GM19467 (cell line): ENCODE results near the gene DYNC1I2.
"Not testable (repeated sequence)": the region's sequence is repeated elsewhere in the genome, so short reads cannot be mapped to it uniquely, and the experiment has no call there.

ENCODE experiments used
- ATAC-seq: cut with Tn5 transposase; IDR thresholded peaks from one replicate; pipeline ENCODE4 v1.9.1; 2021; ENCODE audit warnings: mild to moderate bottlenecking, moderate library complexity; ENCODE audit not compliant: unreplicated experiment

DYNC1I2 gene

DNA sequence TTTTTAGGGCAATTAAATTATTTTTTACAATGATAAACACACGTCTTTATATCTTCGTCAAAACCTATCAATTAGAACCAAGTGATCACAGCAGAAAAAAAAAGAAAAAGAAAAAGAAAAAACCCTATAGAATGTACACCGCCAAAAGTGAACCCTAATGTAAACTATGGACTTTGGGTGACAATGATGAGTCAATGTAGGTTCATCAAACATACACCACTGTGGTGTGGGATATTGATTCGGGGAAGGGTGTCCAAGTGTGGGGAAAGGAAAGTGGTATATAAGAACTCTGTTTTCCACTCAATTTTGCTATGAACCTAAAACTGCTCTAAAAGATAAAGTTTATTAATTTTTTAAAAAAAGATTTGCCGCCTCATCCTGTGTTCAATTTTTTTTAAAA lies 85.1 kb downstream of the DYNC1I2 start:
- ATAC-seq: no peak

GRCh38 chr2:171774581-171774980 lies 87.3 kb downstream of the DYNC1I2 start:
- not testable (repeated sequence) for ATAC-seq

DNA sequence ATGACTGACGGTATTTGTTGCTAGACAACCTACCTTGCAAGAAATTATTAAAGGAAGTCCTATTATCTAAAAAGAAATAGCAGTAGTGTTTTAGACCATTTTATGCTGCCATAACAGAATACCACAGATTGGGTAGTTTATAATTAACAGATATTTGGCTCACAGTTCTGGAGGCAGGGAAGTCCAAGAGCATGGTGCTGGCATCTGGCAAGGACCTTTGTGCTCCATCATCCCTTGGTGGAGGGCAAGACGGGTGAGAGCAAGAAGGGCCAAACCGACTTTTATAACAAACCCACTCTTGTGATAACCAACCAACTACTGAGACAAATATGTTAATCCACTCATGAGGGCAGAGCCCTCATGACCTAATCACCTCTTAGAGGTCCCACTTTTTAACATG lies 91.2 kb downstream of the DYNC1I2 start:
- no peak for ATAC-seq

GRCh38 chr2:171785450-171785849 lies 98.2 kb downstream of the DYNC1I2 start:
- ATAC-seq: no peak

DNA sequence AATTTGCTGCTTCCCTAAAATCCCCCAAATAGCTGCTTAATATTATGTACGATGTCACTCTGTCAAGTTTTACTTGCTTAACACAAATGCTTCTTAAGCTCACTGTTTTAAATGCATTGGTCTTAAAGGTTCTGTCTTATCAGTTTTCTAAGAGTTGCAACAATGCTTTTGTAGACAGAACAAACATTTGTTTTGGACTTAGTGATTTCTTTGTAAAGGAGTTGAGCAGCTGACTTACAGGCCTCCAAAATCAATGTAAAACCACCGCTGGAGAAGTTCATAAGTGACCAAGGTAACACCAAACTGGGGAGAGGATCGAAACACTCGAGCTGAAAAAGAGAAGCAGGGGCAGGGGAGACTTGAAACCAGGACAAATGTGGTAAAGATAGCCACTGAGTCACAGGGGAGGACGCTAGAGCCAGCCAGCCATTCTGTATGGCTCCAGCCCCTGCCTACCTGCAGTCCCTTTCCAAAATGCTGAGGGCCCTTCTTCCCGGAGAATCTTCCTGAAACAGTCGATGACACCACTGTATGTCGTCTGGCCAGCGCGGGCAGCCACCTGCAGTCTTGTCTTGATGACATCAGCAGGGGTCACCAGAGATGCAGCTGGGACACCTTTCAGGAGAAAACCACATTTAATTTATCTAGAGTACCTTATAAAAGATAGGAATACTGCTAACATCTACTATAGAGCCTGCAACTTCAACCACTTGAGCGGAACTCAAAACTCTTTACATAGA lies 100.2 kb downstream of the DYNC1I2 start:
- no peak for ATAC-seq

GRCh38 chr2:171788316-171788993 lies 101.2 kb downstream of the DYNC1I2 start:
- no peak for ATAC-seq

DNA sequence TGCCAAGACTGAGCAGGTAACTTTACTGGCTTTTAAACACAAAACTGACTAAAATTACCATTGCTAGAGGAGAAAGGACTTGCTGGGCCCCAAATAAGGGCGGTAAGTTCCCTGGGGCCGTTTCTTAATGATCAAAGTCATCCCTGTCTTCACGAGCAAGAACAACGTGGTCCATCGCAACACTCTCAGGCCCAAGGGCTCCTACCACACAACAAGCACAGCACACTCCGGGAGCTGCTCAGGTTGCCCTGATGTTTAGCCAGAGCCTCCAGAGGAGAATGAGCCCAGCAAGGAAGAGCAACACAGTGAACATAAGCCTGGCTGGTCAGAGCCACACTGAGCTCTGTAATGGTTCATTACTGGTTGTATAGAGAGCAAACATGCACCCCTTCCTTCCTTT lies 102.7 kb downstream of the DYNC1I2 start:
- no peak for ATAC-seq

DNA sequence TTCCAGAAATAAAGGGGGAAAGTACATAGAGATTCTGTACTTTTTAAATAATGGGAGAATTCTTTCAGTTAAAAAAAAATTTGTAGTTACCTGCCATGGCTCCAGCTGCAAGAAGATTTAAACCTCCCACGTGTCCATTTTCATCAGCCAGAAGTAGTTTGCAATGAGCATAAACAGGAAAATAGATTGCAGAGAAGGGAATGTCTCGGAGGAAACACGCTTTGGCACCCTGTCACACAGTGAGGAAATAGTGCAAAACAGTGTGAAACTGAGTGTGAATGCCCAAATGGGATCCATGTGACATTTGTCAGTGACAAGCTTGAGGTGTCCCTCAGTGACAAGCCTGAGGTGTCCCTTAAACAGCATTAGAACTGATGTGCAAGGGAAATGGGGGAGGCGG lies 104.1 kb downstream of the DYNC1I2 start:
- ATAC-seq: no peak

- ATAC-seq: no peak
These were observed 104.9 kb downstream of the DYNC1I2 start for GRCh38 chr2:171792157-171792556.

DNA sequence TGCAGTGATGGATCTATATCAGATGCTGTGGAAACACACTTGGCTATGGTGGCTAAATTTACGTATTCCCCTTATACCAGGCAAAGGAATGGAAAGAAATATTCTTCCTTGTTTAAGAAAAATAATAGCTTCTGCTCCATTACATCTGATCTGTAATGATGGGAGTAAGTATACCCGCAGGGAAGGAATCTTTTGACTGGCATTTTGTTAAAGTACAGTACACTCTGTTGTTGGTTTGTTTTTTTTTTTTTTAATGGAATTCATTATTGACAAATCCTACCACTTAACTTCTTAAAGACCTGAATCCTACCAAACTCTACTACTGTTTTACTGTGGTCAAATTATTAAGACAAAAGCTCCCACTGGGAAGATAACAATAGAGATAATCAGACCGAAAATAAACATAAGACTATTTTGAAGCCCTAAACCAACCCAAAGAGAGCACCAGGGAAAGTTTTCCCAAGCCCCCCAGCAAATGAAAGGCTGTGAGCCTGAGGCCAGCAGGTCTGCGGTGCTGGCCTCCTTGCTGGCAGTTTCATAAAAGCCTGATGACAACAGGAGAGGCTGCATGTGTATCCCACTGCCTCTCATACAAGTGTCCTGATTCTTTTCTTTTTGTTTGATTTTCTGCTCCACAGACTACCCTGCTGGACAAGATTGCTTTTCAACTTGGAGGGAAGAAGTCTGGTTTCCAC lies 105.8 kb downstream of the DYNC1I2 start:
- ATAC-seq: no peak

DNA sequence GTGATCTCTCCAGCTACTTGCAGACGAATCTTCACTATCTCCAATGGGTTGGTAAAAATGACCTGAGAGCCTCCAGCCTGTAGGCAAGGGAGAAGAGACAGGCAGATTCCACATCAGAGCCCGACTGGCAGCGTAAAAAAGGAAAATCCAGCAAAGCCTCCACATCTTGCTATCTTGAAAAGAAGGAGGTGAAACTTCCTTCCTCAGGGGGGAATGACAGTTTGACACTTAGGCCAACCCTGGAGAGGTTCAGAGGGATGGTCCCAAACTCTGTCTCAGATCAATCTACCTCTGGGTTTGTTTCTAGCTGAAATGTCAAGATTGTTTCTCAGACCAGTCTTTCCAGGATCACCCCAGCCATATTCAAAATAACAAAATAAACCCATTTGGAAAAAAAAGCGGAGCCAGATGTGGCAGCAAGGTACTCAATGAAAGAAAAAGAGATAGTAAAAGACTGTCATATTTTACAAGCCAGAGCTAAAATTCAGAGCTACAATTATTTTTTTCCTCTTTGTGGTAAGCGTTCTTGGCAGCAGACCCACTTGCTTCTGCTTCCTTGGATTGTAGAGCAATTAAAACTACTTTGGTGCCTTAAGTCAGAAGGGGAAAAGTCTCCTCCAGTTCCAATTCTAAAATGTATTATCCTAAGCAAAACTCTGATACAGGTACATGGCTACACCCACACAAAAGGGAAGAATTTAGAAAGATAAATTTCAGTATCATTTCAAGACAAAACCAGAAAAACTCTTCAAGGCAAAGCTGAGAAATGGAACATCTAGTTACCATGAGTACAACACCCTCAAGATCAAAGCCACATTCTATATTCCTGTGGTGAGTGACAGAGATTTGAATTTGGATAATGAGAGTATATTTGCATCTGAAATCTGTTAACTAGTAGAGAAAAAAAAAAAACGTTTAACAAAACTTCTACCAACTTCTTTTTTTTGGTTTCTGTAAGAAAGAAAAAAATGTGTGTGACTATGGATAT lies 106.7 kb downstream of the DYNC1I2 start:
- ATAC-seq: no peak

DNA sequence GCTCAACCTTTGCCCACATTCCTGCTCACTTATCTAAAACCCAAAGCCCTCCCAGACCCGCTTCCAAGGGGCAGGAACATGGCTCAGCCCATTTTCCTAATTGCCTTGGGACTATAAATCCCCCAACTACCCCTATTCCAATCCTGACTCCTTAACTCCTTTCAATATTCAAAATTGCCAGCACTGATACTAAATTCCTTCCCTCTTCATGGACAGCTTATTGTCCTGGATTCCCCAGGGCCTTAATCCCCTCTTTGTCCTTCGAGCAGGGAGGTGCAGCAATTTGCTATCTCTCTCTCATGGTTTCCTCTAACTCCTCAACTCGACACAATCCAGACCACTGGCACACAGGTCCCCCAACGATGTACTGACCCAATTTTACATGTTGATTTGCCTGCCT lies 107.6 kb downstream of the DYNC1I2 start:
- ATAC-seq: no peak
